T-helper 2 cell (primary cell): ENCODE results near the gene PPP1R10.
A peak's percentile ranks its signal among the peaks of the same experiment; 100 is the strongest.

ENCODE experiments used
- DNase-seq, 5 experiments: peaks; one replicate each; pipeline versions ENCODE4 v3.0.0 to v3.0.0-alpha.2; 2012 to 2022

The PPP1R10 gene

GRCh38 chr6:30555816-30556065, 61.3 kb downstream of the PPP1R10 start:
- no peak for DNase-seq

- DNase-seq, result peak in 1 of 5 experiments; percentile 28
Observed at GRCh38 chr6:30554962-30555815, 61.9 kb downstream of the PPP1R10 start.

GRCh38 chr6:30554404-30554803, 62.6 kb downstream of the PPP1R10 start:
- DNase-seq, result no peak
